NCI-H748 (cell line): ENCODE measurements around the gene G0S2.
A peak's percentile ranks its signal among the peaks of the same experiment; 100 is the strongest.

Experiments
- DNase-seq: peaks from one replicate; lab custom pipeline; 2025; ENCODE audit not compliant: unreplicated experiment; lab: John Stamatoyannopoulos, UW

G0S2 gene

GRCh38 chr1:209648346-209648745 is 26.9 kb upstream of the G0S2 start:
- no peak for DNase-seq

- DNase-seq: no peak
These were observed 26.1 kb upstream of the G0S2 start for GRCh38 chr1:209648931-209649776.

- DNase-seq: no peak
These were observed 24.8 kb upstream of the G0S2 start for GRCh38 chr1:209650454-209650853.

GRCh38 chr1:209651138-209651587 is 24.0 kb upstream of the G0S2 start:
- DNase-seq: peak; percentile 27

- peak; percentile 15 for DNase-seq
These were observed 23.0 kb upstream of the G0S2 start, which contains the start of gene LAMB3 for GRCh38 chr1:209652121-209652735. TSS of gene LAMB3 (minus strand) at chr1:209652425. CDS start at chr1:209650944, 1,481 bp downstream.

- DNase-seq: peak; percentile 93
These were observed 22.3 kb upstream of the G0S2 start for GRCh38 chr1:209652873-209653401.

GRCh38 chr1:209653915-209654351 is 21.3 kb upstream of the G0S2 start:
- peak; percentile 91 for DNase-seq

- DNase-seq: no peak
These were observed 19.6 kb upstream of the G0S2 start for GRCh38 chr1:209655411-209656231.

- DNase-seq: no peak
These were observed 17.9 kb upstream of the G0S2 start for GRCh38 chr1:209657140-209657879.

GRCh38 chr1:209657918-209658317 is 17.3 kb upstream of the G0S2 start:
- no peak for DNase-seq

GRCh38 chr1:209659909-209660308 is 15.3 kb upstream of the G0S2 start:
- no peak for DNase-seq

GRCh38 chr1:209661071-209661470 is 14.1 kb upstream of the G0S2 start:
- DNase-seq: no peak

- no peak for DNase-seq
These were observed 12.3 kb upstream of the G0S2 start for GRCh38 chr1:209662879-209663327.

- no peak for DNase-seq
These were observed 8.1 kb upstream of the G0S2 start for GRCh38 chr1:209667103-209667502.

GRCh38 chr1:209667708-209668107 is 7.5 kb upstream of the G0S2 start:
- DNase-seq: no peak

GRCh38 chr1:209670441-209671082 is 4.7 kb upstream of the G0S2 start:
- no peak for DNase-seq

GRCh38 chr1:209672705-209673630 is 2.2 kb upstream of the G0S2 start:
- no peak for DNase-seq

GRCh38 chr1:209673631-209674417 is 1.4 kb upstream of the G0S2 start:
- DNase-seq: no peak
